Hypothalamus (tissue), 51 donors: ENCODE results near the gene ZSCAN2.

ENCODE experiments used
- DNase-seq, 51 donors: peaks; one replicate each; lab custom pipeline; 2025; lab: John Stamatoyannopoulos, UW

The ZSCAN2 gene

DNA sequence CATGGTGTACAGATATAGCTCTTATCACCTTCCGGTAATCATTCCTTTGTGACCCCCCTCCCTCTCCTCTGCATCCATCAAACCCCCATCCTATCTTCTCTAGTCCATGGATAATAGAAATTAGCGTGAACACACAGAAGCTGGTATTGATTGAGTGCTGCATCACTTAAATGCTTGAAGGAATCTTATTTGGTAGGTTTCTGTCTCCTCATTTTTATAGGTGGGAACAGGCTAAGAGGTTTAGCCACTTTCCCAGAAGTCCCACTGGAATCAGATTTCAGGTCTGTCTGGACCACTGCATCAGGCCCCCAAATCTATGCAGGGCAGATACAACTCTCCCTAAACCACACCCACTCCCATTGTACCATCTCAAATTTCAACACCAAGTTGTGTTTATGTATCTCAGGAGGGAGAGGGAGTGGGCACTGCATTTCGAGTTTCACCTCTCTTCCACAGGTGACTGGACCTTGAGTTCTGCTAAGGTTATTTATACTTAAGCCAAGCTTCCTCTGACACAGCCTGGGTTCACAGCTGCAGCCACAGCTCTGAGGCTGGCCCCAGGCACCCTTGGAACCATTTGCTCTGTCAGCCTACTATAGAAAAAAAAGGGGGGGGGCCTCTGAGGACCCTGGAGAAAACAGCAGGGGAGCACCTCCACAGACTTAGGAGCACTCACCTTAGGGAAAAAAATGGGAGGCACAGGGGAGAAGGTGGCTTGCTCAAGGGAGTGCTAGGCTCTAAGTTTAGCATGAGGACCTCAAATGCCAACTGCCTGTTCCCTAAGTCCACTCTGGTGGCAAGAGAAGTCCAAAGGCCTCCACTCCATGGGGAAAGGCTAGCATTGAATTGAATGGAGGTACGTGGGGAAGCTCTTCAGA lies 59.3 kb downstream of the ZSCAN2 start:
- no peak for DNase-seq

DNA sequence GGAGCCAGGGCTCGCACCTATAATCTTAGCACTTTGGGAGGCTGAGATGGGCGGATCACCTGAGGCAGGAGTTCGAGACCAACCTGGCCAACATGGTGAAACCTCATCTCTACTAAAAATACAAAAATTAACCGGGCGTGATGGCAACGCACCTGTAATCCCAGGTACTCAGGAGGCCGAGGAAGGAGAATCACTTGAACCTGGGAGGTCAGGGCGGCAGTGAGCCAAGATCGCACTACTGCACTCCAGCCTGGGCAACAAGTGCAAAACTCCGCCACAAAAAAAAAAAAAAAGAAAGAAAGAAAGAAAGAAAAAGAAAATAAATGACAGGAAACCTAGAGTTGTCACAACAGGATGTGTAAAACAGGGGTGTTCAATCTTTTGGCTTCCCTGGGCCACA lies 60.2 kb downstream of the ZSCAN2 start:
- DNase-seq, result no peak

GRCh38 chr15:84666373-84666772 lies 65.6 kb downstream of the ZSCAN2 start:
- no peak for DNase-seq

DNA sequence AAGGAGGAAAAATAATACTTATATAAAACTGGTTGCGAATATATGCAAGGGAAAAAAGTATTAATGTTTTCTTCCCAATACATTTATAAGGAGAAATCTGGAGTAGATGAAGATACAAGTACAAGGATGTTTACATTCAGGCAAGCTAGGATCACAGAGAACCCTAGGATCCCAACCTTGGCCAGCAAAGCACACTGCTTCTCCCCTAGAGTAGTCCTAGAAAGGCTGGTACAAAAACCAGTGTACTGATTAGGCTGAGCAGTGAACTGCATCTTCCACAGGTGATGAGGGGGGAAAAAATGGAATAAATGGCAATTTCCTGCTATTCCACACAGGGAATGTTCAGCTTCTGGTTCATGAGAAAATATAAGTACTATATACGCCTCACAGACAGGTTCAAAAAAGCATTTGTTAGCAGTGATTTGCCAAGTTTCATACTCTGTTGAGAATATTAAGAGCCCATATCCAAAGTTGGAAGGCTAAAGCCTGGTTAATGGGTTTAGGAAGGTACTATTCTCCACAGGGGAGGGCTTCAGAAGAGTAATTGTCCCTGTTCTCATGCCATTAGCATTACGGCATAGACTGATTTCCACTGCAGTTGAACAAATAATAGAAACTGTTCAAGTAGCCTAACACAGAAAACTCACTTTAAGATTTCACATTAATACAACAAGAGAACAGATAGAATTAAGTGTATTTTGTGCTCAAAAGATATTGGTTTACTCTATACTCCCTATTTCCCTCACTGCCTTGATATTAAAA lies 67.6 kb downstream of the ZSCAN2 start:
- no peak for DNase-seq

- no peak for DNase-seq
These were observed 68.9 kb downstream of the ZSCAN2 start for GRCh38 chr15:84669726-84670125.

DNA sequence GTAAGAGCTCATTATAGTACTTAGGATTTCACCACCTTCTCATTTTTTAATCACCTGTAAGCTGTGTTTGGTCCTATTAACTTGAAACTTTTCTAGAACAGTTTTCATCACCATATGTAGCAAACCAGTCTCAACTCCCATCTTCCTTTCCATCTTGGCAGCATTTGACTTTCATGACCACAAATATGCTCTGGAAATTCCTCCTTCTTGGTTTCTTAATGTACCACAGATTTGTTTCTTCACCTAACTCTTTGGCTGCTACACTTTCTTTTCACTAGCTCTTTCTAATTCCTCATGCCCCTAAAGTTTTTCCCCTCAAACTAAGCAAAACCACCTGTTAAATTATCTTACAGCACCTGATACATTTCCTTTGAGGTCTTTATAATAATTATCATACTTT lies 70.4 kb downstream of the ZSCAN2 start:
- no peak for DNase-seq
